GM19239 (cell line): ENCODE data around the gene POGLUT3.

ENCODE experiments used
- DNase-seq: peaks from one replicate; pipeline ENCODE4 v3.0.0; 2011; ENCODE audit warnings: low spot score; ENCODE audit not compliant: insufficient read length
- FAIRE-seq: peaks from 2 replicates; lab custom pipeline; 2011; peaks lifted over from hg19 to GRCh38; lab: Jason Lieb, UNC

POGLUT3 gene

GRCh38 chr11:108498046-108498815, at the start of gene POGLUT3:
Gene POGLUT3, minus strand, starts transcription at chr11:108498384. Its CDS starts 18 bp downstream, at chr11:108498366.
- FAIRE-seq (peak; percentile 71), DNase-seq (peak; percentile 50)

- DNase-seq: no peak
- FAIRE-seq: no peak
Measured at GRCh38 chr11:108545909-108546501, 47.8 kb upstream of the POGLUT3 start.

GRCh38 chr11:108543316-108543964, 45.3 kb upstream of the POGLUT3 start:
- DNase-seq: no peak
- no peak for FAIRE-seq

- FAIRE-seq (no peak), DNase-seq (no peak)
Measured at GRCh38 chr11:108541531-108541930, 43.3 kb upstream of the POGLUT3 start.

GRCh38 chr11:108538502-108538901, 40.3 kb upstream of the POGLUT3 start:
- no peak for DNase-seq
- FAIRE-seq: no peak

GRCh38 chr11:108538022-108538424, 39.8 kb upstream of the POGLUT3 start:
- DNase-seq (no peak), FAIRE-seq (peak; percentile 18)

- FAIRE-seq: no peak
Measured at GRCh38 chr11:108536783-108537182, 38.6 kb upstream of the POGLUT3 start.

GRCh38 chr11:108535384-108535955, 37.3 kb upstream of the POGLUT3 start:
- FAIRE-seq (no peak), DNase-seq (no peak)

More at GRCh38 chr11:108536783-108537182, 38.6 kb upstream of the POGLUT3 start:
- no peak for DNase-seq

GRCh38 chr11:108534274-108534882, 36.2 kb upstream of the POGLUT3 start:
- FAIRE-seq (no peak), DNase-seq (no peak)

GRCh38 chr11:108530426-108530825, 32.2 kb upstream of the POGLUT3 start:
- no peak for FAIRE-seq

GRCh38 chr11:108527382-108527781, 29.2 kb upstream of the POGLUT3 start:
- DNase-seq: no peak
- FAIRE-seq: no peak

More at GRCh38 chr11:108530426-108530825, 32.2 kb upstream of the POGLUT3 start:
- no peak for DNase-seq

GRCh38 chr11:108525161-108525560, 27.0 kb upstream of the POGLUT3 start:
- FAIRE-seq: no peak
- DNase-seq: no peak

GRCh38 chr11:108524422-108524821, 26.2 kb upstream of the POGLUT3 start:
- FAIRE-seq: no peak
- DNase-seq: no peak

- FAIRE-seq: peak; percentile 26
- no peak for DNase-seq
Measured at GRCh38 chr11:108522318-108522717, 24.1 kb upstream of the POGLUT3 start.

GRCh38 chr11:108518581-108518980, 20.4 kb upstream of the POGLUT3 start:
- FAIRE-seq (no peak), DNase-seq (no peak)

GRCh38 chr11:108516125-108516524, 17.9 kb upstream of the POGLUT3 start:
- no peak for DNase-seq
- FAIRE-seq: no peak

- DNase-seq (no peak), FAIRE-seq (no peak)
Measured at GRCh38 chr11:108512708-108513107, 14.5 kb upstream of the POGLUT3 start.

GRCh38 chr11:108511851-108512474, 13.8 kb upstream of the POGLUT3 start:
- no peak for FAIRE-seq
- no peak for DNase-seq

- FAIRE-seq (no peak), DNase-seq (no peak)
Measured at GRCh38 chr11:108508653-108509593, 10.7 kb upstream of the POGLUT3 start.
